Sigmoid colon (tissue), 4 donors: ENCODE measurements around the gene FAM110D.

ENCODE experiments used
- EP300 ChIP-seq, 4 donors: sonication (generic); formaldehyde crosslinking; IDR thresholded peaks; one replicate each; pipeline ENCODE4 v1.6.1; 2017; ENCODE audit warnings: antibody characterized with exemption in 4 of 4
- POLR2A ChIP-seq, 2 donors: fragments of 450-650 bp; IDR thresholded peaks; one replicate each; pipeline ENCODE4 v1.6.1; 2016; ENCODE audit warnings: antibody characterized with exemption in 2 of 2, mild to moderate bottlenecking in 2 of 2, moderate library complexity in 2 of 2
- TF ChIP-seq, protein P1 (sequence below), 4 experiments: fragments of 450-650 bp in 3 of 4; fragments of 200-600 bp in 1 of 4; IDR thresholded peaks; one replicate each; pipeline ENCODE4 v1.5.1; 2016 to 2019; ENCODE audit warnings: antibody characterized with exemption in 4 of 4, mild to moderate bottlenecking in 3 of 4, moderate library complexity in 2 of 4

DNA sequence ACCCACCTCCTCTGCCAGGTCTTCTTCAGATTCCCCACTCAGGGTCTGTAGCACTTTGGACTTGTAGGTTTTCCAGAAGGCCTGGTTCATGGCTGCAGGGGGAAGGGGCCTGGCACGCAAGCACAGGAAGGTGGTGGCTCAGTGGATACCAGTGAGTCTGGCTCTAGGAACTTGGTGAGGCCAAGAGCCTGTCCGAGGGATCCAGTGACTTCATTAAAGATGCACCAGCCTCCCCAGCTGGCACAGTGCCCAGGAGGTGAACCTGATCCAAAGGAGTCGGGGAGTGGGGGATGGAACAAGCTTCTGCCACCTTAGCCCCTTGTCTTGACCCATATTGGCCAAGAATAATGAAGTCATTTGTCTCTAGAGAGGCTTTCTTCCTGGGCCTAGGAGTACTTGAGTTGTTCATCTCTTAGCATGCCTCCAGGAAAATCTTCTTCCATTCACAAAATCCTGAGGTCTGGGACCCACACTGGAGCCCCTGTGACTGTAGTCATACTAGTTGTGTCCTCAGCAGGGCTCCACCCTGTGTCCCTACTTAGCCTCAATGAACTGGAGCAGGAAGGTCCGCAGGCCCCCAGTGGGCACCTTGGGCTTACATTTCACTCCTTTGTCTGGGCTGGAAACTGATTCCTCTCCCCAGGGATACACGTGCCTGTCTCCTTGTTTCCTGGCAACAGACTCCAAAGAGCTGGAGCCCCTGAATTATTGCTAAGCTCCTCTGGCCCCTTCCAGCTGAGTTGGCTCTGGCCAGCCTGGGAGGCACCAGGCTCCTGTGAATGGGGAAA is 9.7 kb downstream of the FAM110D start, which contains the start of gene C1orf232:
- TF ChIP-seq, protein P1, sequence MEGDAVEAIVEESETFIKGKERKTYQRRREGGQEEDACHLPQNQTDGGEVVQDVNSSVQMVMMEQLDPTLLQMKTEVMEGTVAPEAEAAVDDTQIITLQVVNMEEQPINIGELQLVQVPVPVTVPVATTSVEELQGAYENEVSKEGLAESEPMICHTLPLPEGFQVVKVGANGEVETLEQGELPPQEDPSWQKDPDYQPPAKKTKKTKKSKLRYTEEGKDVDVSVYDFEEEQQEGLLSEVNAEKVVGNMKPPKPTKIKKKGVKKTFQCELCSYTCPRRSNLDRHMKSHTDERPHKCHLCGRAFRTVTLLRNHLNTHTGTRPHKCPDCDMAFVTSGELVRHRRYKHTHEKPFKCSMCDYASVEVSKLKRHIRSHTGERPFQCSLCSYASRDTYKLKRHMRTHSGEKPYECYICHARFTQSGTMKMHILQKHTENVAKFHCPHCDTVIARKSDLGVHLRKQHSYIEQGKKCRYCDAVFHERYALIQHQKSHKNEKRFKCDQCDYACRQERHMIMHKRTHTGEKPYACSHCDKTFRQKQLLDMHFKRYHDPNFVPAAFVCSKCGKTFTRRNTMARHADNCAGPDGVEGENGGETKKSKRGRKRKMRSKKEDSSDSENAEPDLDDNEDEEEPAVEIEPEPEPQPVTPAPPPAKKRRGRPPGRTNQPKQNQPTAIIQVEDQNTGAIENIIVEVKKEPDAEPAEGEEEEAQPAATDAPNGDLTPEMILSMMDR (IDR thresholded peaks at IDR 0.05), result no peak
- TF ChIP-seq EP300 (IDR thresholded peaks at IDR 0.05) (no peak), POLR2A (IDR thresholded peaks at IDR 0.05) (no peak)
